Urinary bladder (tissue), 4 donors: ENCODE results near the gene RBM39. TPM values are rescaled to one million over a fixed set of nuclear protein-coding genes. Genes with fewer than 3 reads are reported as not detected.

ENCODE experiments used
- DNase-seq: peaks from one replicate; pipeline ENCODE4 v3.0.0-alpha.2; 2015; ENCODE audit errors: extremely low spot score
- H3K27ac ChIP-seq: one replicate; pipeline ENCODE4 v1.5.1; 2013; ENCODE audit warnings: low read depth, mild to moderate bottlenecking, moderate library complexity
- H3K36me3 ChIP-seq: one replicate; pipeline ENCODE4 v1.6.1; 2013; ENCODE audit warnings: mild to moderate bottlenecking, moderate library complexity; ENCODE audit not compliant: insufficient read depth
- H3K4me1 ChIP-seq: one replicate; pipeline ENCODE4 v1.6.1; 2013; ENCODE audit warnings: mild to moderate bottlenecking, moderate library complexity; ENCODE audit not compliant: insufficient read depth
- H3K4me3 ChIP-seq: one replicate; pipeline ENCODE4 v1.5.1; 2013; ENCODE audit warnings: low read depth, low read length
- WGBS: extraction: QIAGEN DNeasy Blood & Tissue Kit; methylation state at CpG from one replicate; pipeline ENCODE4 v1.1.7; 2013; 5-methylcytosine and 5-hydroxymethylcytosine counted together
- polyA plus RNA-seq: library from polyadenylated mRNA; stranded (reverse); fragments of 200-250 nt; gene quantifications from one replicate; pipeline ENCODE4 v1.2.3, GENCODE V29; 2013
- total RNA-seq: library from RNA; depleted of rRNA; stranded (reverse); fragments of >200 nt; gene quantifications from one replicate; pipeline ENCODE4 v1.2.3, GENCODE V29; 2014
- donor health status: healthy with polysubstance abuse.
- donor health status: healthy.

Gene RBM39
- total and polyA plus RNA-seq, 2 donors = 183 to 645 TPM

- no peaks in the 10 kb centered on the region for H3K4me1 ChIP-seq
- H3K27ac ChIP-seq = no peak overlapping the region
- H3K4me3 ChIP-seq = no peak overlapping the region
- H3K36me3 ChIP-seq = peaks cover 1% of the 10 kb centered on the region
- no peak for DNase-seq
- WGBS = 50% methylated on average over 7 of the region's 7 CpGs
Measured at GRCh38 chr20:35739294-35740163, 2.5 kb downstream of the RBM39 start.

- no peak overlapping the region for H3K27ac ChIP-seq
- WGBS = 61% methylated on average over 4 of the region's 4 CpGs
- H3K4me3 ChIP-seq = no peak overlapping the region
- DNase-seq = no peak
- peaks cover 1% of the 10 kb centered on the region for H3K36me3 ChIP-seq
- no peaks in the 10 kb centered on the region for H3K4me1 ChIP-seq
Measured at GRCh38 chr20:35738410-35739179, 3.5 kb downstream of the RBM39 start.

- H3K4me1 ChIP-seq = no peaks in the 10 kb centered on the region
- H3K27ac ChIP-seq = no peak overlapping the region
- H3K4me3 ChIP-seq = no peak overlapping the region
- no peak for DNase-seq
- H3K36me3 ChIP-seq = peaks cover 6% of the 10 kb centered on the region
- WGBS = 96% methylated on average over 15 of the region's 15 CpGs
Measured at GRCh38 chr20:35737865-35738333, 4.2 kb downstream of the RBM39 start.

- H3K36me3 ChIP-seq = peaks cover 9% of the 10 kb centered on the region
- no peak for DNase-seq
- H3K4me1 ChIP-seq = no peaks in the 10 kb centered on the region
- 57% methylated on average over 7 of the region's 7 CpGs for WGBS
- H3K27ac ChIP-seq = no peak overlapping the region
- peak overlapping the region; percentile 9 for H3K4me3 ChIP-seq
Measured at GRCh38 chr20:35735826-35736470, 6.1 kb downstream of the RBM39 start.

GRCh38 chr20:35734777-35735649, 7.0 kb downstream of the RBM39 start:
- Histone ChIP-seq H3K4me3 (no peak overlapping the region), H3K4me1 (no peaks in the 10 kb centered on the region), H3K27ac (no peak overlapping the region), H3K36me3 (peaks cover 9% of the 10 kb centered on the region)
- 65% methylated on average over 4 of the region's 4 CpGs for WGBS
- no peak for DNase-seq

- Histone ChIP-seq H3K36me3 (peaks cover 9% of the 10 kb centered on the region), H3K4me1 (no peaks in the 10 kb centered on the region), H3K4me3 (no peak overlapping the region), H3K27ac (no peak overlapping the region)
- no peak for DNase-seq
Measured at GRCh38 chr20:35734374-35734773, 7.7 kb downstream of the RBM39 start.

GRCh38 chr20:35732644-35732982, 9.4 kb downstream of the RBM39 start:
- no peaks in the 10 kb centered on the region for H3K4me1 ChIP-seq
- H3K4me3 ChIP-seq = no peak overlapping the region
- H3K36me3 ChIP-seq = peaks cover 7% of the 10 kb centered on the region
- no peak for DNase-seq
- no peak overlapping the region for H3K27ac ChIP-seq
- WGBS = 61% methylated on average over 1 of the region's 1 CpG

- Histone ChIP-seq H3K27ac (no peak overlapping the region), H3K4me1 (no peaks in the 10 kb centered on the region), H3K4me3 (no peak overlapping the region), H3K36me3 (peaks cover 10% of the 10 kb centered on the region)
- DNase-seq = no peak
- WGBS = 85% methylated on average over 24 of the region's 24 CpGs
Measured at GRCh38 chr20:35731862-35732643, 10.0 kb downstream of the RBM39 start.

- H3K4me1 ChIP-seq = no peaks in the 10 kb centered on the region
- H3K4me3 ChIP-seq = no peak overlapping the region
- H3K27ac ChIP-seq = no peak overlapping the region
- peaks cover 13% of the 10 kb centered on the region for H3K36me3 ChIP-seq
- WGBS = 57% methylated on average over 2 of the region's 2 CpGs
- no peak for DNase-seq
Measured at GRCh38 chr20:35731469-35731788, 10.6 kb downstream of the RBM39 start.

GRCh38 chr20:35730583-35731468, 11.2 kb downstream of the RBM39 start:
- Histone ChIP-seq H3K36me3 (peaks cover 13% of the 10 kb centered on the region), H3K27ac (no peak overlapping the region), H3K4me1 (no peaks in the 10 kb centered on the region), H3K4me3 (no peak overlapping the region)
- 34% methylated on average over 4 of the region's 4 CpGs for WGBS
- DNase-seq = no peak

- WGBS = 84% methylated on average over 2 of the region's 2 CpGs
- Histone ChIP-seq H3K36me3 (peaks cover 13% of the 10 kb centered on the region), H3K4me3 (no peak overlapping the region), H3K4me1 (no peaks in the 10 kb centered on the region), H3K27ac (no peak overlapping the region)
- no peak for DNase-seq
Measured at GRCh38 chr20:35729836-35730582, 12.1 kb downstream of the RBM39 start.
